Mesodermal cell (in vitro differentiated cells): ENCODE data around the gene DPYD.

Experiments used
- H3K27ac ChIP-seq: 2 replicates; pipeline ENCODE4 v1.7.0; 2013; ENCODE audit warnings: mild to moderate bottlenecking, low read depth, low read length, moderate library complexity; ENCODE audit not compliant: severe bottlenecking
- H3K36me3 ChIP-seq: 2 replicates; pipeline ENCODE4 v1.7.1; 2013; ENCODE audit warnings: mild to moderate bottlenecking, low read length, moderate library complexity; ENCODE audit not compliant: control insufficient read depth, insufficient read depth
- H3K4me1 ChIP-seq: one replicate; pipeline ENCODE4 v1.7.1; 2013; ENCODE audit warnings: mild to moderate bottlenecking, low read length; ENCODE audit not compliant: insufficient read depth, control insufficient read depth, poor library complexity, severe bottlenecking
- H3K4me3 ChIP-seq: 2 replicates; pipeline ENCODE4 v1.7.0; 2013; ENCODE audit warnings: low read length, control low read depth, mild to moderate bottlenecking; ENCODE audit not compliant: insufficient read depth, poor library complexity, severe bottlenecking; ENCODE audit errors: extremely low read depth
- H3K9me3 ChIP-seq: 2 replicates; pipeline ENCODE4 v1.7.1; 2013; ENCODE audit warnings: mild to moderate bottlenecking, low read length, moderate library complexity; ENCODE audit not compliant: control insufficient read depth
- WGBS, 2 experiments: methylation state at CpG; one replicate each; pipeline ENCODE4 v1.1.5; 2013; ENCODE audit warnings: missing lambda C conversion rate in 2 of 2; ENCODE audit not compliant: insufficient coverage in 2 of 2; 5-methylcytosine and 5-hydroxymethylcytosine counted together

DPYD gene

GRCh38 chr1:97108179-97108578 is 812.7 kb downstream of the DPYD start:
- H3K4me3 ChIP-seq, result no peak overlapping the region
- no peaks in the 10 kb centered on the region for H3K36me3 ChIP-seq
- no peaks in the 10 kb centered on the region for H3K9me3 ChIP-seq
- H3K4me1 ChIP-seq, result no peaks in the 10 kb centered on the region
- no peak overlapping the region for H3K27ac ChIP-seq
- no CpG with 5 or more reads among the region's 1 CpG for WGBS, 2 experiments

GRCh38 chr1:97105531-97105930 is 815.3 kb downstream of the DPYD start:
- Histone ChIP-seq H3K4me3 (no peak overlapping the region), H3K4me1 (no peaks in the 10 kb centered on the region), H3K9me3 (no peaks in the 10 kb centered on the region), H3K36me3 (no peaks in the 10 kb centered on the region), H3K27ac (no peak overlapping the region)
- 85 to 92% methylated on average over 2 of the region's 2 CpGs for WGBS, 2 experiments

GRCh38 chr1:97101509-97101908 is 819.3 kb downstream of the DPYD start:
- Histone ChIP-seq H3K4me3 (no peak overlapping the region), H3K36me3 (no peaks in the 10 kb centered on the region), H3K4me1 (no peaks in the 10 kb centered on the region), H3K27ac (no peak overlapping the region), H3K9me3 (no peaks in the 10 kb centered on the region)
- WGBS, 2 experiments, result 60% methylated on average over 1 of the region's 2 CpGs; no CpG with 5 or more reads in 1 of the 2 experiments

GRCh38 chr1:97097404-97097925 is 823.4 kb downstream of the DPYD start:
- H3K9me3 ChIP-seq, result no peaks in the 10 kb centered on the region
- H3K36me3 ChIP-seq, result no peaks in the 10 kb centered on the region
- no CpG with 5 or more reads among the region's 1 CpG for WGBS, 2 experiments
- no peak overlapping the region for H3K27ac ChIP-seq
- H3K4me3 ChIP-seq, result no peak overlapping the region
- H3K4me1 ChIP-seq, result peaks cover 10% of the 10 kb centered on the region

GRCh38 chr1:97095764-97096163 is 825.1 kb downstream of the DPYD start:
- H3K4me1 ChIP-seq, result peaks cover 10% of the 10 kb centered on the region
- no peaks in the 10 kb centered on the region for H3K9me3 ChIP-seq
- H3K27ac ChIP-seq, result no peak overlapping the region
- H3K36me3 ChIP-seq, result no peaks in the 10 kb centered on the region
- H3K4me3 ChIP-seq, result no peak overlapping the region
- 100% methylated on average over 1 of the region's 2 CpGs; no CpG with 5 or more reads in 1 of the 2 experiments for WGBS, 2 experiments

- Histone ChIP-seq H3K9me3 (no peaks in the 10 kb centered on the region), H3K27ac (no peak overlapping the region), H3K36me3 (no peaks in the 10 kb centered on the region), H3K4me1 (peaks cover 10% of the 10 kb centered on the region), H3K4me3 (no peak overlapping the region)
- WGBS, 2 experiments, result 82 to 100% methylated on average over 2 to 3 of the region's 6 CpGs
These were observed 826.4 kb downstream of the DPYD start for GRCh38 chr1:97094247-97094972.

- H3K4me3 ChIP-seq, result no peak overlapping the region
These were observed 827.1 kb downstream of the DPYD start for GRCh38 chr1:97093741-97094140.

GRCh38 chr1:97092824-97093223 is 828.0 kb downstream of the DPYD start:
- Histone ChIP-seq H3K4me3 (no peak overlapping the region), H3K27ac (no peak overlapping the region)

More at GRCh38 chr1:97093741-97094140, 827.1 kb downstream of the DPYD start:
- WGBS, 2 experiments, result 38 to 50% methylated on average over 2 of the region's 3 CpGs
- Histone ChIP-seq H3K27ac (no peak overlapping the region), H3K4me1 (peaks cover 10% of the 10 kb centered on the region), H3K9me3 (no peaks in the 10 kb centered on the region), H3K36me3 (no peaks in the 10 kb centered on the region)

GRCh38 chr1:97091679-97092078 is 829.2 kb downstream of the DPYD start:
- Histone ChIP-seq H3K4me3 (no peak overlapping the region), H3K9me3 (no peaks in the 10 kb centered on the region), H3K4me1 (peaks cover 10% of the 10 kb centered on the region), H3K36me3 (no peaks in the 10 kb centered on the region), H3K27ac (no peak overlapping the region)

More at GRCh38 chr1:97092824-97093223, 828.0 kb downstream of the DPYD start:
- Histone ChIP-seq H3K4me1 (peaks cover 10% of the 10 kb centered on the region), H3K36me3 (no peaks in the 10 kb centered on the region), H3K9me3 (no peaks in the 10 kb centered on the region)

GRCh38 chr1:97091263-97091662 is 829.6 kb downstream of the DPYD start:
- Histone ChIP-seq H3K4me1 (peaks cover 10% of the 10 kb centered on the region), H3K4me3 (no peak overlapping the region), H3K36me3 (no peaks in the 10 kb centered on the region), H3K27ac (no peak overlapping the region), H3K9me3 (no peaks in the 10 kb centered on the region)
- whole genome bisulfite sequencing, 2 experiments, result 83 to 100% methylated on average over 1 to 2 of the region's 3 CpGs

- H3K27ac ChIP-seq, result no peak overlapping the region
These were observed 830.1 kb downstream of the DPYD start for GRCh38 chr1:97090725-97091124.

More at GRCh38 chr1:97090725-97091124, 830.1 kb downstream of the DPYD start:
- WGBS, 2 experiments, result 88 to 92% methylated on average over 2 of the region's 3 CpGs
- no peaks in the 10 kb centered on the region for H3K9me3 ChIP-seq
- no peak overlapping the region for H3K4me3 ChIP-seq
- peaks cover 10% of the 10 kb centered on the region for H3K4me1 ChIP-seq
- H3K36me3 ChIP-seq, result no peaks in the 10 kb centered on the region
